ENCODE results near the gene PTX3.

PTX3 gene

GRCh38 chr3:157427901-157428300 is 8.7 kb upstream of the PTX3 start:
- no peak for DNase-seq

- DNase-seq, result no peak
Measured at GRCh38 chr3:157428853-157429252, 7.8 kb upstream of the PTX3 start.

GRCh38 chr3:157429708-157430107 is 6.9 kb upstream of the PTX3 start:
- DNase-seq, result no peak

- peak; percentile 47 for DNase-seq
Measured at GRCh38 chr3:157438194-157438730, 1.6 kb downstream of the PTX3 start.

GRCh38 chr3:157441102-157441624 is 4.5 kb downstream of the PTX3 start:
- no peak for DNase-seq

GRCh38 chr3:157442729-157443128 is 6.1 kb downstream of the PTX3 start:
- DNase-seq, result peak; percentile 12

- no peak for DNase-seq
Measured at GRCh38 chr3:157443905-157444796, 7.5 kb downstream of the PTX3 start.

- no peak for DNase-seq
Measured at GRCh38 chr3:157444797-157445184, 8.1 kb downstream of the PTX3 start.

- DNase-seq, result no peak
Measured at GRCh38 chr3:157445857-157446256, 9.2 kb downstream of the PTX3 start.

- DNase-seq, result peak; percentile 13
Measured at GRCh38 chr3:157447026-157447694, 10.5 kb downstream of the PTX3 start.

GRCh38 chr3:157452097-157452496 is 15.4 kb downstream of the PTX3 start:
- no peak for DNase-seq

GRCh38 chr3:157453824-157454223 is 17.2 kb downstream of the PTX3 start:
- no peak for DNase-seq

GRCh38 chr3:157459706-157460105 is 23.1 kb downstream of the PTX3 start:
- no peak for DNase-seq

GRCh38 chr3:157460253-157460652 is 23.6 kb downstream of the PTX3 start:
- no peak for DNase-seq

GRCh38 chr3:157463816-157464215 is 27.2 kb downstream of the PTX3 start:
- no peak for DNase-seq

GRCh38 chr3:157464321-157464720 is 27.7 kb downstream of the PTX3 start:
- no peak for DNase-seq

- DNase-seq, result no peak
Measured at GRCh38 chr3:157465741-157466140, 29.1 kb downstream of the PTX3 start.

GRCh38 chr3:157467200-157467599 is 30.6 kb downstream of the PTX3 start:
- DNase-seq, result no peak

GRCh38 chr3:157469561-157470294 is 33.1 kb downstream of the PTX3 start:
- no peak for DNase-seq

GRCh38 chr3:157471064-157471463 is 34.4 kb downstream of the PTX3 start:
- no peak for DNase-seq

GRCh38 chr3:157472648-157473047 is 36.0 kb downstream of the PTX3 start:
- no peak for DNase-seq

GRCh38 chr3:157475921-157476414 is 39.3 kb downstream of the PTX3 start:
- no peak for DNase-seq

- no peak for DNase-seq
Measured at GRCh38 chr3:157477441-157477840, 40.8 kb downstream of the PTX3 start.

All from NCI-H1105 treated with DMSO at 0.1 percent for 48 hours (cell line).